NCI-H69 (cell line): Measurements from ENCODE around the gene FBXL7.

Experiments
- DNase-seq: peaks from one replicate; lab custom pipeline; 2025; lab: John Stamatoyannopoulos, UW

FBXL7 gene

DNA sequence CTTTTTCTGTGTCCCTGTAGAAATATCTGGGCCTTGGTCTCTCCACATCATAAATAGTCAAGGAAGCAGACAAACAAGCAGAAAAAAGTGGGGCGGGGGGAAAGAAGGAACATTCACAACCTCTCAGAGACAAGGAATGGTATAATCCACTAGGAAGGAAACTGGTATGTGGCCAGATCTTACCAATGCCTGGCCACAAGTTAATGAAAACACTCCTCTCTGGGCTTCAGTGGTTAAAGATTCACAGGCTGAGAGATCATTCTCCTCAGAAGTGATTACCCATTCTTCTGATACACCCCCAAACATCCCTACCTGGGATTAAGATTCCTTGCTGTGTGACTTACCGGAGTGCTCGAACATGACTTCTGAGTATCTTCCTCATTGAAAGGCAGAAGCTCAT, 389.0 kb downstream of the FBXL7 start:
- DNase-seq: no peak

DNA sequence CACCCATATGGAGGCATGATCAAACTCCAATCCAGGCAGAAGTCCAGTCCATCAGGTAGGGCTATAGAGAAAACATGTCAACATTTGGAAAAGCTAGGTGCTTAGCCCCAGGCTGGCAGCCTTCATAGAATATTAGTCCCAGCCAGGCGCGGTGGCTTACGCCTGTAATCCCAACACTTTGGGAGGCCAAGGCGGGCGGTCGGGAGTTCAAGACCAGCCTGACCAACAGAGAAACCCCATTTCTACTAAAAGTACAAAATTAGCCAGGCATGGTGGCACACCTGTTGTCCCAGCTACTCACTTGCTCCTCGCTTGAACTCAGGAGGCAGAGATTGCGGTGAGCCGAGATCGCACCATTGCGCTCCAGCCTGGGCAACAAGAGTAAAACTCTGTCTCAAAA, 393.9 kb downstream of the FBXL7 start:
- no peak for DNase-seq

DNA sequence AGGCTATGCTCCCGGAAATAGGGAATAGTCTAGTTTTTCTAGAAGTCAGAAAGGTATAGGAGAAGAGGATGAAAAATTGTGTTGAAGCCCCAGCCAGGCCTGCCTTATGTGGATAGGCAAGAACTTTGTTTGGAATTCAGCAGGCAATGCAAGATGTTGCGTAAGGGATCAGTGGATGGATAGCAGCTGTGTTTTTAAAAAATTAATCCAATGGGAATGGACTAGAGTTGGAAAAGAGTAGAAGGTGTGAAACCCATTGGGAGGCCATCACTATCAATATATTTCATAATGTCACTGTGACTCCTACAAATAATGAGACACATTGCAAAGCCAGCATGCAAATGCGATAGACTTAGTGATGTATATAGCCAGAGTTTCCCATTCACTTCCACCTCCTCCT, 397.7 kb downstream of the FBXL7 start:
- DNase-seq: no peak

DNA sequence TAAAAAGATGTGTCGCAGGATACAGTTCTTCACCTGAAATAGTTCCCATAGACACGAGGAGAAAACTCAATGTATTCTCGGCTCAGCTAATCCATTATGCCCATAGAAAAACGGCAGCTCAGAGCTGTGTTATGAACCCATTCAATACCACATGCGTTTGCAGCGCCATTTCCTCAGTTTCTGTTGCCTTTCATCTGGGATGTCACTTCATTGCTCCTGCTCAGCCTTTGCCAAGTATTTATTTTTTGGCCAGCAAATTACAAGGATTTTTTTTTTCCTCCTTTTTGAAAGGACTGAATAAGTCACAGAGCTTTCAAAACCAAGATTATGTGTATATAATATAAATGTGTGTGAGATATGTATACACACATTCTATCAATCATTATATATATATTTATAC, 398.7 kb downstream of the FBXL7 start:
- DNase-seq: no peak

DNA sequence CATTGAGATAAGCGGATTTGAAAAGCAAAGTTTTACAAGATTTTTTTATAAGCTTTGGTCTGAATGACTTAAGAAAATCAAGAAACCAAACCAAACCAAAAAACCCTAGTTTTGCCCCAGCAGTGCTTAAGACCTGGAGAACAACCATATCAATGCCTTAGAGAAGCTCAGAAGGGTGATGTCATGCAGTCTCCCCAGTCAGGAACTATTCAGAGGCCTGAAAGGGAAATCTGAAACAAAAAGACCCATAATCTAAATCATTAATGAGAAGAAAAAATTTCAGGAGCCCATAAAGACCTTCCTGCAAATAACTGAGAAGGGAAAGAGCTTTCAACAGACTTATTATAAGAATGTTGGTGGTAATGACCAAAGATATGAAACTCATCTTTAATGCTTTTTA, 399.5 kb downstream of the FBXL7 start:
- no peak for DNase-seq

DNA sequence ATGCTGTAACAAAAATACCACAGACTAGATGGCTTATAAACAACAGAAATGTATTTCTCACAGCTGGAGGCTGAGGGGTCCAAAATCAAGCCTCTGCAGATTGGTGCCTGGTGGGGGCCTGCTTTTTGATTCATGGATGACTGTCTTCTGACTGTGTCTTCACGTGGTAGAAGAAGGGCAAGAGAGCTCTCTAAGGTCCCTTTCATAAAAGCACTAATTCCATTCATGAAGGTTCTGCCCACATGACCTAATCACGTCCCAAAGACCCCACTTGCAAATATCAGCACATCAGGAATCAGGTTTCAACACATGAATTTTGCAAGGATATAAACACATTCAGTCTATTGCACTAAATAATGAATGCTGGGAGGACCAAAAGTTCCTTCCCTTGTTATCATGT, 401.2 kb downstream of the FBXL7 start:
- no peak for DNase-seq

DNA sequence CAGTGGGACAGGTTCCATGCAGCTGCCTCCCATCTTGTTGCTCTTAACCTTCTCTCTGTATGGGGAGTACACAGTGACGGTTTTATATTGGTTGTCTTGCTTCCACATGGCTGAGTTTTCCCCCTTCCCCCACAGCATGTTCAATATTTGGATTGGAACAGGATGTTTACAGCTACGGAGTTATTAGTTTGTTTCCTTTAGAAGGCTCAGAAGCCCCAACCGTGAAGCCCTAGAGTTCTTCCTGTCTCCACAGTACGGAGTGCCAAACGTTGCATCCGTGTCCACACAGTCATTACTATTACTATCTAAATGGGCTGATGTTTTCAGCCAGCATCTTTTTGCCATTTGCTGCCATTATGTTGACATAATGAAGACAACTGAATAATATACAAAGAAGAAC, 402.1 kb downstream of the FBXL7 start:
- DNase-seq: peak; percentile 55

DNA sequence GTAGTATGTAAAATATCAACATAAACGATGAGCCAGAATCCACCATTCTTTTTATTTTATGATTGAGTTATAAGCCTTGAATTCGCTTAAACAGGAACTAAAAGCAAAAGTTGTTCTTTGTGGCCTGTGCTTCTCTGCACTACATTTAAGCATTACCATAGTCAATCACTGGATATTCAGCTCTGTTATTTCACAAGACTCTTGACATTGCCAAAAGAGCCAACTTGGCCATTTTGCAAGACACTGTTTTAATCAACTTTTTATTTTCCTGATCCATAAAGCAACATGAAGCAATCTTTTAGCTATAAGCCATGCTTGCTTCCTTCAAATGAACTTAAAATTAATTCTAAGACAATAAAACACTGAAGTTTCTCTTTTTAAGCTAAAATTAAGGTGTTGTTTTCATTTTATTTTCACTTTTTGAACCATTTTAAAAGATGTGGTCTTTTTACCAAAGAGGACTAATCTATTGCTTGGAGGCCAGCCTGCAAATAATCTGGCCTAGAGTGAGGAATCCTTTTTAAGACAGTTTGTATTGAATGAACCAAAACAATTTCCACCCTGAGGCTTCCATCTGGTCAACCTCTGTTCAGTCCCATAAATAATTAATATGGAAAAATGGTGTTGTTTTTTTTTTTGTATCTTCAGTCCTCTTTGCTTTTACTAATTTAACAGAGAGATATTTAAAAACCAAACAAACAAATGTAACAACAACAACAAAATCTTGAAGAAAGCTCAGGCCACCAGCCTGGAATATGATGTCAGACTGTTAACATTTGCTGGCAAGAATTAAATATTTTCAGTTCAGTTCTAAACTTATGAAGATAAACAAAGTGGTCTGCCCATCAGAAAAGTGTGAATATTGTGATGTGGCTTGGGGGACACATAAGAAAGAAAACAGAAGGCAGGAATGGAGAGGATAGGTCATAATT, 405.2 kb downstream of the FBXL7 start:
- DNase-seq: no peak

DNA sequence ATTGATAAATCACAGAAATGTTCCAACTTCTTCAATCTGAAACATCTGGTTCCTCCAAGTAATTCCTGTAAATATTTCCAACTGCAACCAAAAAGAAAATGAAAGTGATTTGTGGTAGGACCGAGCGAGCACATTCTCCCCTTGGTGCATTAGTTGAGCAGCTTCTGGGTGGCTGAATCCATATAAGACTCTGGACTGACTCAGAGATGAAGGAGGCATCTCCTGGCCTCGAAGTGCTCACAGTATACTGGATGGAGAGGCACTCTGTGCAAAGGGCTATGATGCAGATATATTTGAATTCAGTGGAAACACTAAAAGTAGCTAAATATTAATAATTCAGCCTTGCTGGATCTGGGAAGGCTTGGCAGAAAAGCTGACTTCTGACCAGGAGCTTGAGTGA, 414.7 kb downstream of the FBXL7 start:
- no peak for DNase-seq

DNA sequence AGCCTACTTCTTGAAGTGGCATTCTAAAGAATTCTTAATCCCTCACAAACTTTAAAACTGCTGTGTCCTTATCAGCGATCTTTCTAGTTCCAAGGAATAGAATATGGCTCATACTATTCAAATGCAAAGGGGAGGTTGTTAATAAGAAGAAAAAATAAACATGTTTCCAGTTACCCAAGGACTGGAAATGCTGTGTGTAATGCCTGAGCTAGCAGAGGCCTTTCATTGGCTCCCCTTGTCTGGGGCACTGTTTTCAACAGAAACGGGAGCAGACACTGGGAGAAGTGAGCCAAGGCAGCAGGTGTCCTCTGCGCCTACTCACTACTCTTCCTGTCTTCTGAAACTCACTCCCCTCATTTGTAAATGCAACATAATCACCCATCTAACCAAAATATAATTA, 426.6 kb downstream of the FBXL7 start:
- no peak for DNase-seq

DNA sequence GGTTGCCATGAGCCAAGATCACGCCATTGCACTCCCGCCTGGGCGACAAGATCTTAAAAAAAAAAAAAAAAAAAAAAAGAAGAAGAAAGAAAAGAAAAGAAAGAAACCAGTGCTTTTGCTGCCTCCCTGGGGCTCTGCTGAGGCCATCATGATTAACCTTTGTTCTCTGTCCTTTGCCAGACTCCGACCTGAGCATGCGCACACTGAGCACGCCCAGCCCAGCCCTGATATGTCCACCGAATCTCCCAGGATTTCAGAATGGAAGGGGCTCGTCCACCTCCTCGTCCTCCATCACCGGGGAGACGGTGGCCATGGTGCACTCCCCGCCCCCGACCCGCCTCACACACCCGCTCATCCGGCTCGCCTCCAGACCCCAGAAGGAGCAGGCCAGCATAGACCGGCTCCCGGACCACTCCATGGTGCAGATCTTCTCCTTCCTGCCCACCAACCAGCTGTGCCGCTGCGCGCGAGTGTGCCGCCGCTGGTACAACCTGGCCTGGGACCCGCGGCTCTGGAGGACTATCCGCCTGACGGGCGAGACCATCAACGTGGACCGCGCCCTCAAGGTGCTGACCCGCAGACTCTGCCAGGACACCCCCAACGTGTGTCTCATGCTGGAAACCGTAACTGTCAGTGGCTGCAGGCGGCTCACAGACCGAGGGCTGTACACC, 427.9 kb downstream of the FBXL7 start:
- DNase-seq: no peak

DNA sequence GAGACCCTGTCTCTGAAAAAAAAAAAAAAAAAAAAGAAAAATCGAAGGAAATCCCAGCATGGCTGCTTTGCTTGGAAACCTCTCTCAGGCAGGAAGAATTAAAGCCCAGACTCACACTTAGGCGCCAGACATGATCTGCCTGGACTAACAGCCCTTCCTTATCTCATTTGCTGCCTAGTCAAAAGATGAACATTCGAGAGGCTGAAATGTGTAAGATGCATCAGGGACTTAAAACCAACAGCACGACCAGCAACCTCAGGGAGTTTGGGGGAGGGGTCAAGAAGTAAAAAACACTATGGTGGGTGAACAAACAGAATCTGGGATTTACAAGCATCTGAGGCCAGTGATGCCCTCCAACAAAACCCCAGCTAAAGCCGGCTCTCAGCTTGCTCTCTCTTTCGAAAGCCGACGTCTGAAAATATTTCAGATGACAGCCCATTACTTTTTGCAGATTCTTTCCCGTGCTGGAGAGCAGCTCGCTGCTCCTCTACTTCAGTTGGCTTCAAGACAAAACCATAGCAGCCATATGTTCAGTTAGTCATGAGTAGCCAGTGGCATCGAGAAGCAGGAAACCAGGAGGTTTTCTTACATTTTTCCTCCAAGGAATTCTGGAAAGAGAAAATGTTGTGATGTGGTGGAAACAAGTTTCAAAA, 429.8 kb downstream of the FBXL7 start:
- DNase-seq: no peak

DNA sequence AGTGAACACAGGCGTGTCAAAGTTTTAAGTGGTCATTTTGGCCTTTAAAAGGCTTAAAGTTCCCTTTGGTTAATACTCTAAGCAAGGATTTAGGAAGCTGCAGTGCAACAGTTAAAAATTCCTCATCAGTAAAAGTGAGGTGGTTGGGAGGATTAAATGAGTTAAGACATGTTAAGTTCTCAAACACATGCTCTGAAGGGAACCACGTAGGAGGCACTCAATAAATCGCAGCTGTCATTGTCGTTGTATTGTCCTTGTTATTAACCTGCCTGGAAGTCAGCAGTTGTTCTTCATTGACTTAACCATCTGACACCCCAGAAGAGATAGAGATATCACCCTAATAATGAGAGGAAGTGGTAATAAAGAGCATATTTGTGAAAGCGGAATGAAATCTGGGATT, 432.1 kb downstream of the FBXL7 start:
- DNase-seq: no peak

DNA sequence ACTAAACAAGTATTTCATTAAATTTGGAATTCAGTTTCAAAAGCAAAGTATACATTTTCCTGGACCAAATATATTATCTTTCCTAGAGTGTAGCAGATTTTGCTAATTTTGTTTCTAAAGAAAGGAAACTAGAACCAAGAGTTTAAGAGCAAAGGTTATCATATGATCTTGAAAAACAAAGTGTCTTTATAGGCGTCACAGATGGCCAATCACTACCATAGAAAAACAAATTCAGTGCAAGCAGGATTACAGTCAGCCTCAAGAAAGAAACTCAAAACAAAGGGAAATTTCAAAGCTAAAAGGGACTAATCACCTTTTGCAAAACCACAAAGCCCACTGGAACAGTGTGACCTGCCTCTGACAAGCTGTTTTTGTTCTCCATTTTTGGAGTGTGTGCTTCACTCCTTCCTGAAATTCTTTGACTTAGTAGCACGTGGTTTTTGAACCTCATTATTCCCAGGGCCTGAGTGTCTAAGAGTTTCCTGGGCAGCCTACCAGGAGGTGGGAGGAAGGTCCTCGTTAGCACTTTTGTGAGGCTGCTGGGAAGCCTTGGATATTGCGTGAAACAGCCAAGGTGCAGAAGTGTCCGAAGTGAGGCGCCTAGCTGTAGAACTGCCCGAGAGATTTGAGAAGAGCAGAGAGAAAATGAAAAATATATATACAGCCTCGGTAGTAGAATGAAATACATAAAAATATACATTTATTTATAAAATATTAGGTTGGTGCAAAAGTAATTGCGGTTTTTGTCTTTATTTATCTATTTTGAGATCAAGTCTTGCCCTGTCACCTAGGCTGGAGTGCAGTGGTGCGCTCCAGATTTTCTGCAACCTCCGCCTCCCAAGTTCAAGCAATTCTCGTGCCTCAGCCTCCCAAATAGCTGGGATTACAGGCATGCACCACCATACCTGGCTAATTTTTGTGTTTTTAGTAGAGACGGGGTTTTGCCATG, 433.6 kb downstream of the FBXL7 start:
- DNase-seq: no peak

DNA sequence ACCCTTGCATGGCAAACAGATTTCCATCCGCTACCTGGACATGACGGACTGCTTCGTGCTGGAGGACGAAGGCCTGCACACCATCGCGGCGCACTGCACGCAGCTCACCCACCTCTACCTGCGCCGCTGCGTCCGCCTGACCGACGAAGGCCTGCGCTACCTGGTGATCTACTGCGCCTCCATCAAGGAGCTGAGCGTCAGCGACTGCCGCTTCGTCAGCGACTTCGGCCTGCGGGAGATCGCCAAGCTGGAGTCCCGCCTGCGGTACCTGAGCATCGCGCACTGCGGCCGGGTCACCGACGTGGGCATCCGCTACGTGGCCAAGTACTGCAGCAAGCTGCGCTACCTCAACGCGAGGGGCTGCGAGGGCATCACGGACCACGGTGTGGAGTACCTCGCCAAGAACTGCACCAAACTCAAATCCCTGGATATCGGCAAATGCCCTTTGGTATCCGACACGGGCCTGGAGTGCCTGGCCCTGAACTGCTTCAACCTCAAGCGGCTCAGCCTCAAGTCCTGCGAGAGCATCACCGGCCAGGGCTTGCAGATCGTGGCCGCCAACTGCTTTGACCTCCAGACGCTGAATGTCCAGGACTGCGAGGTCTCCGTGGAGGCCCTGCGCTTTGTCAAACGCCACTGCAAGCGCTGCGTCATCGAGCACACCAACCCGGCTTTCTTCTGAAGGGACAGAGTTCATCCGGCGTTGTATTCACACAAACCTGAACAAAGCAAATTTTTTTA, 436.7 kb downstream of the FBXL7 start:
- DNase-seq: no peak

DNA sequence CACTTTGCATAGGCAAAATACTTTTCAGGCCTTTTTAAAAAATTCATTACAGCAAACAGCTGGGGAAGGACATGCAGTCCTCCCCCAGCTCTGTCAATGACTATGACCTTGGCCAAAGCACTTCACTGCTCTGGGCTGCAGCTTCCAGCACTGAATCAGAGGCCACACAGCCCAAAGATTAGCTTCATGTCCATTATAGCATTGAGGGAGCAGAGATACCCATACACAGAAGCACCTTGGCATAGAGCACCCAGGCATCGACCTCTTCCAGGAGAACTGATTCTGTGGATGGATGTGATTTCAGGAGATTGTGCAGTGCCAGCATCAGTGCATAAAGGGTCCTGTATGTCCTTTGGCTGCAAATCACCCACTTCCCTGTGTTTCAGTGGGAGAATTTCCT, 437.7 kb downstream of the FBXL7 start:
- no peak for DNase-seq

DNA sequence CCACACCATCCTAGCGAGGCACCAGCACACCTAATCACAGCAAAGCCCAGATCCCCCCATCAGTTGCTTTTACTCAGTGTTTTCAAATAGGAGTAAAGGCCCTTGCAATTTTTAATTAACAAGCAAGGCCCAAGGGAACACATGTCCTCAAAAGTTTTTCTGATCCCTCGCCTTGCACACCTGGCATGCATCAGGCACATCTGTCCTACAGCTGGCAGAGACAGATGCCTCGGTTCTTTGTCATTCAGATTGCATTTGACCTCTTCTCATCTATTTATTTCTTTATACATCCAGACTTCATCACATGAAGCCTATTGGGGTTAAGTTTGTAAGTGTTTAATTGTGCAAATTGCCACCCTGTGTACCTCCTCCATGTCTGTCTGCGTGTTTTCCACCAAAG, 438.2 kb downstream of the FBXL7 start:
- DNase-seq: no peak

DNA sequence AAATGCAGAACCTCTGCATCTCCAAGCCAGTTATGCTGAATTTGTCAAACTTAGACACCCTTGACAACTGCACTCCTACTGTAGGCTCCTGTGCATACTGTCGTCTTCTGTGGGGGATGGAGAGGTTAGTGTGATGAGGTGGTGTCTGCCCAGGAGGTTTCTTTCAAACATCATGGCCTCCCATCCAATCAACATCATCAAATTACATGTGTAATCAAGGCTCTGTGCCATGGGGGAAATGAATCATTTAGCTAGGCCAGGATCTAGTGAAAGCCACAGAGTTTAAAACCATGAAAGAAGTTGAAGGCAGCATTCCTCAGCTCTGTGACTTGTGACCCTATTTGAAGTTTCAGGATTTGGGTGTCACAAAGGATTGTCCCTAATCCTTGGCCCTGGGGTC, 439.0 kb downstream of the FBXL7 start:
- no peak for DNase-seq

DNA sequence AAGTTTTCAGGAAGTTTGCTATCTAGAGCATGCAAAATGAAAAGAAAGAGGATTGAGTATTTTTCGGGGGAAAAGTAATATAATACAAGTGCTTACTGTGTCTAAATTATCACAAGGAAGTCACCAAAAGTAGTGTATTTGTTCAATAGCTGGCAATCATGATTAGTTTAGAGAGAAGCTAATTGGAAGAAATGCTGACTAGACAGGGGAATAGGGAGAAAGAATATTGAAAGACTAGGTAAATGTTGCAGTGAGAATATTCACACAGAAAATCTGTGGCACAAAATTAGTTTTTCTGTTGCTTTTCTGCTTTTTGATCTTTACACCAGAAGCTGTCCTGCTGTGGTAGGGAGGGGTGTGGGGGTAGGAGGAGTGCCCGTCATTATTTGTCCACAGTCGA, 440.9 kb downstream of the FBXL7 start:
- DNase-seq: no peak

DNA sequence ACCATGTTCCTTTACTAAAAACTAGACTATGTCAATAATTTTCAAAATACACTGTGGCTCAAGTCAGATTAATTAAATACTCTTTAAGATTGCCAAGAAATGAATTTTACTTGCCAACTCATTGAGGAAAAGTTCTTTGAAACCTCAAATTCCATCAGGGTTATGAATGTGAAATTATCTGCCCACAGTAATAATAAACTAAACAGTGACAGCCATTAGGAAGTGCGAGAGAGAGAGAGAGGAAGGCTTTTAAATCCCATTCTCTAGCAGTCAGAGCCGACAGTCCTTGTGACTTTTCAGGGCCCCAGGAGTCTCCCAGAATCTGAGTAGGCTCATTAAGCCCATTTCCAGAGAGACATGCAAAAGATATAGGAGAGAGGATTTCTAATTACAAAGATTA, 443.5 kb downstream of the FBXL7 start:
- DNase-seq: no peak

DNA sequence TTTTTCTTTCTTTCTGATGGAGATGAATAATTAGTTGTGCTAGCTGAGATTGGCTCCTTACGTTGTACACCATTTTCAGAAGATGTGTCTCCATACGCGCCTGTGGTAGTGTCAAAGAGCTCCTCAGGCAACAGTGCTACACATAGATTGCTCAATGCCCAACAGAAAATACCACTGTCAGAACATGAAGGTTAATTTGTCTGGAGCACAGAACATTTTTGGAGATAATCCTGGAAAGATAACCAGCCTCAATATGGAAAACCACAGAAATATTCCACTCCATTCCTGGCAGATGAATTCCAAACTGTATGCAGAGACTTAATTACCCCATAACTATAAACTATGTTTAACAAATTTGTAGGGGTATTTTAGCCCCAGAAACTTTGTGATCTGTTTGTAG, 446.0 kb downstream of the FBXL7 start:
- no peak for DNase-seq
